ENCODE data around the gene OAS1.
"Not testable (repeated sequence)": the region's sequence is repeated elsewhere in the genome, so short reads cannot be mapped to it uniquely, and the experiment has no call there.

Gene OAS1

GRCh38 chr12:112937741-112938719, 31.3 kb downstream of the OAS1 start, which contains the start of gene OAS3:
TSS of gene OAS3 (plus strand) at chr12:112938474. CDS start at chr12:112938531, 57 bp downstream.
- DNase-seq = peak; percentile 47

- DNase-seq = peak; percentile 36
Measured at GRCh38 chr12:112938751-112939150, 32.0 kb downstream of the OAS1 start.

- no peak for DNase-seq
Measured at GRCh38 chr12:112939761-112940381, 33.1 kb downstream of the OAS1 start.

- DNase-seq = no peak
Measured at GRCh38 chr12:112941528-112942335, 35.0 kb downstream of the OAS1 start.

GRCh38 chr12:112942572-112942971, 35.8 kb downstream of the OAS1 start:
- no peak for DNase-seq

- DNase-seq = no peak
Measured at GRCh38 chr12:112944024-112944690, 37.4 kb downstream of the OAS1 start.

GRCh38 chr12:112945515-112945914, 38.8 kb downstream of the OAS1 start:
- no peak for DNase-seq

- no peak for DNase-seq
Measured at GRCh38 chr12:112946236-112947000, 39.7 kb downstream of the OAS1 start.

GRCh38 chr12:112947314-112947713, 40.6 kb downstream of the OAS1 start:
- no peak for DNase-seq

- DNase-seq = no peak
Measured at GRCh38 chr12:112947761-112948160, 41.0 kb downstream of the OAS1 start.

GRCh38 chr12:112948806-112949205, 42.0 kb downstream of the OAS1 start:
- no peak for DNase-seq

GRCh38 chr12:112950701-112951100, 43.9 kb downstream of the OAS1 start:
- DNase-seq = no peak

GRCh38 chr12:112957125-112957524, 50.4 kb downstream of the OAS1 start:
- DNase-seq = not testable (repeated sequence)

- no peak for DNase-seq
Measured at GRCh38 chr12:112961074-112961473, 54.3 kb downstream of the OAS1 start.

GRCh38 chr12:112961536-112961935, 54.8 kb downstream of the OAS1 start:
- DNase-seq = no peak

- no peak for DNase-seq
Measured at GRCh38 chr12:112962561-112962960, 55.8 kb downstream of the OAS1 start.

- no peak for DNase-seq
Measured at GRCh38 chr12:112963227-112963861, 56.6 kb downstream of the OAS1 start.

- DNase-seq = no peak
Measured at GRCh38 chr12:112964067-112964670, 57.4 kb downstream of the OAS1 start.

GRCh38 chr12:112964915-112965314, 58.2 kb downstream of the OAS1 start:
- no peak for DNase-seq

GRCh38 chr12:112965643-112966042, 58.9 kb downstream of the OAS1 start:
- DNase-seq = no peak

GRCh38 chr12:112967306-112967705, 60.5 kb downstream of the OAS1 start:
- no peak for DNase-seq
